HTERT RPE-1 (cell line): ENCODE measurements around the gene CALHM5.
"Not testable (repeated sequence)": the region's sequence is repeated elsewhere in the genome, so short reads cannot be mapped to it uniquely, and the experiment has no call there.

Experiments
- in situ Hi-C: fragments of 300-500 bp; cut with MboI; formaldehyde crosslinking; loops from 4 replicates; pipeline ENCODE4 v1.14.3; 2020; ENCODE audit warnings: low sequenced_read_pairs

The CALHM5 gene

DNA sequence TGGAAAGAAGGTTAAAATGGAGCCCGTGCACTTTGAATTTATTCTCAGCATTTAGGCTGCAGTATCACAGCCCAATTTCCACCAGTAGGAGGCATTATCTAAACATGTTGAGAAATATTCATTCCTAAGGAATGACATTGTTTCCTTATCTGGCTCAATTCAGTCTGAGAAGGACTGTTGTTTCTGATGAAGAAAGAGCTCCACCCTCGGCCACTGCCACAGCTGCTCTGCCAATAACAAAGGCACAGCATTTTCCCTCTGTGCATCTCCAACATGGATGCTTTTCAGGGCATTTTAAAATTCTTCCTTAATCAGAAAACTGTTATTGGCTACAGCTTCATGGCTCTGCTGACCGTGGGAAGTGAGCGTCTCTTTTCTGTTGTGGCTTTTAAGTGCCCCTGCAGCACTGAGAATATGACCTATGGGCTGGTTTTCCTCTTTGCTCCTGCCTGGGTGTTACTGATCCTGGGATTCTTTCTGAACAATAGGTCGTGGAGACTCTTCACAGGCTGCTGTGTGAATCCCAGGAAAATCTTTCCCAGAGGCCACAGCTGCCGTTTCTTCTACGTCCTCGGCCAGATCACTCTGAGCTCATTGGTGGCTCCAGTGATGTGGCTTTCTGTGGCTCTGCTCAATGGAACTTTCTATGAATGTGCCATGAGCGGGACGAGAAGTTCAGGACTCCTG, at the start of gene CALHM5:
CALHM5 (plus strand) TSS at position 216 of the 687 bp plus-strand sequence; CDS start at position 274, 58 bp downstream.
- in situ Hi-C loops = no loop called here

DNA sequence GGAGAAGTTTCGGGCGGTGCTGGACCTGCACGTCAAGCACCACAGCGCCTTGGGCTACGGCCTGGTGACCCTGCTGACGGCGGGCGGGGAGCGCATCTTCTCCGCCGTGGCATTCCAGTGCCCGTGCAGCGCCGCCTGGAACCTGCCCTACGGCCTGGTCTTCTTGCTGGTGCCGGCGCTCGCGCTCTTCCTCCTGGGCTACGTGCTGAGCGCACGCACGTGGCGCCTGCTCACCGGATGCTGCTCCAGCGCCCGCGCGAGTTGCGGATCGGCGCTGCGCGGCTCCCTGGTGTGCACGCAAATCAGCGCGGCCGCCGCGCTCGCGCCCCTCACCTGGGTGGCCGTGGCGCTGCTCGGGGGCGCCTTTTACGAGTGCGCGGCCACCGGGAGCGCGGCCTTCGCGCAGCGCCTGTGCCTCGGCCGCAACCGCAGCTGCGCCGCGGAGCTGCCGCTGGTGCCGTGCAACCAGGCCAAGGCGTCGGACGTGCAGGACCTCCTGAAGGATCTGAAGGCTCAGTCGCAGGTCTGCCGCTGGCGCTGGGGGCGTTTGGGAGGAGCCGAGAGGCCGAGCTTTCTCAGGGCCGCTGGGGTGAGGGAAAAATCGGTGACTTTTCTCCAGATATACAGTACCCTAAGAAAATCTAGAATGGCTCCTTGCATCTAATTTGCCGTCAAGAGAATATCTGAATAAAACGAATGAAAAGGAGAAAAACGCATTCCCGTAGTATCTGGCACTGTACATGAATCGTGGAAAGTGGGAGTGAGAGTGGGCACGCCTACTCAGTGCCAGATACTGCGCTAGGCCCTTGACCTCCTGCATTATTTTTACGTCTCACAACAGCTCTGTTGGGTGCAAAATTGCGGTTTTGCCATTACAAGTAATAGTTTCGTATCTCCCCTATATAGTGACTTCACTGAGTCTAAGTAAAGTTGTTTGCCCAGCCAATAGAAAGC, 49.2 kb upstream of the CALHM5 start:
- in situ Hi-C loops = no loop called here

DNA sequence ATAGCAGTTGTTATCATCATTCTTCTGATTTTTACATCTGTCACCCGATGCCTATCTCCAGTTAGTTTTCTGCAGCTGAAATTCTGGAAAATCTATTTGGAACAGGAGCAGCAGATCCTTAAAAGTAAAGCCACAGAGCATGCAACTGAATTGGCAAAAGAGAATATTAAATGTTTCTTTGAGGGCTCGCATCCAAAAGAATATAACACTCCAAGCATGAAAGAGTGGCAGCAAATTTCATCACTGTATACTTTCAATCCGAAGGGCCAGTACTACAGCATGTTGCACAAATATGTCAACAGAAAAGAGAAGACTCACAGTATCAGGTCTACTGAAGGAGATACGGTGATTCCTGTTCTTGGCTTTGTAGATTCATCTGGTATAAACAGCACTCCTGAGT, 48.1 kb upstream of the CALHM5 start:
- in situ Hi-C loops = no loop called here

- in situ Hi-C loops = no loop called here
Measured at GRCh38 chr6:116465246-116465645, 46.2 kb upstream of the CALHM5 start.

- in situ Hi-C loops = no loop called here
Measured at GRCh38 chr6:116467096-116467495, 44.3 kb upstream of the CALHM5 start.

DNA sequence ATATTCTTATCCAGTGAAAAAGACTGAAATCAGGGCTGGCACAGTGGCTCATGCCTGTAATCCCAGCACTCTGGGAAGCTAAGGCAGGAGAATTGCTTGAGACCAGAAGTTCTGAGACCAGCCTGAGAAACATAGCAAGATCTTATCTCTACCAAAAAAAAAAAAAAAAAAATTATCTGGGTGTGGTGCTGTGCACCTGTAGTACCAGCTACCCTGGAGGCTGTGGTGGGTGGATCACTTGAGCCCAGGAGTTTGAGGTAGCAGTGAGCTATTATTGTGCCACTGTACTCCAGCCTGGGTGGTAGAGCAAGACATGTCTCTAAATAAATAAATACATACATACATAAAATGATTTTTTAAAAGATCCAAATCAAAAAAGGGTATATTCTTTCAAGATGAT, 43.9 kb upstream of the CALHM5 start:
- in situ Hi-C loops = no loop called here

DNA sequence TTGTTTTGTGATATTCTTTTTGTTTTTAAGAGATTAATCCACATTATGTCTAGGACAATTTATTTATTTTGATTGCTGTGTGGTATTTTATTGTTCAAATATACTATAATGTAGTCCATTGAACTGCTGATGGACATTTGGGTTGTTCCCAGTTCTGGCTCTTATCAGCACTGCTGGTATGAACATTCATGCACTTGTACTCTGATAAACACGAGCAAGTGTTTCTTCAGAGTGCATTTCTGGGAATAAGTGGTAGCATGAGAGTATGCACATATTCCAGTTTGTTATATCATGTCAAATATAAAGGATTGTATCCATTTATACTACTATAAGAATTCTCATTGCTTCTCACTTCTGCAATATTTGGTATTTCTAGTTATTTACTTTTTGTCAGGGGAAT, 43.1 kb upstream of the CALHM5 start:
- in situ Hi-C loops = no loop called here

DNA sequence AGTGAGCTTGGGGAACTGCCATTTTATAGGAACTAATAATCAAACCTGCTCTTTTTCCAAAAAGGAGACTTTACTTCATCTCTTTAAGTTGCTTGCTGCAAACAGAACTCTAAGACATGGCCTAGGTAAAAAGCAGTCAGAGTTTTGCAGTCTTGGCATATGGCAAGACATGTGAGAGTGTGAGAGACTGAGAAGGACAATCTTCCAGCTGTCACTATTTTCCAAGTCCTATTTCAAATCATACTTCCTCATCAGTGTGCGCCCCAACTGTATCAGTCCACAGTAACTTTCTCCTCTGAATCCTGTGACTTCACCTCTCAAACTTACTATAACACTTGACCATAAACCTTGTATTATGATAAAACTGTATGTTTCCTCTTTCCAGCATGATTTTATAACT, 39.9 kb upstream of the CALHM5 start:
- in situ Hi-C loops = no loop called here

DNA sequence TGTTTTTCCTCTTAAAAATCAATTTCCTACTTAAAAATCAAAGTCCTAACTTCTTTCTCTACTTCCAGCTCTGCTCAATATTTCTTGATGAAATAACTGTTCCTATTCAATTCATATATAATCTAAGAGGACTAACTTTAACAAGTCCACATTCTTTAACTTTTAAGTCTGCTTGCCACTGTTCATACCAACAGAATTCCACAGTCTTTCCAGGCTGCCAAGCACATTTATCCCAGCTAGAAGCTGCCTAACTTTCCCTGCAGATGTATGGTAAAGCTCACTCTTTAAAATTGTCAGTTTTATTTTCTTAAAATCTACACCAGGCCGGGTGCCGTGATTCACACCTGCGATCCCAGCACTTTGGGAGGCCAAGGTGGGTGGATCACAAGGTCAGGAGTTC, 38.7 kb upstream of the CALHM5 start:
- in situ Hi-C loops = no loop called here

DNA sequence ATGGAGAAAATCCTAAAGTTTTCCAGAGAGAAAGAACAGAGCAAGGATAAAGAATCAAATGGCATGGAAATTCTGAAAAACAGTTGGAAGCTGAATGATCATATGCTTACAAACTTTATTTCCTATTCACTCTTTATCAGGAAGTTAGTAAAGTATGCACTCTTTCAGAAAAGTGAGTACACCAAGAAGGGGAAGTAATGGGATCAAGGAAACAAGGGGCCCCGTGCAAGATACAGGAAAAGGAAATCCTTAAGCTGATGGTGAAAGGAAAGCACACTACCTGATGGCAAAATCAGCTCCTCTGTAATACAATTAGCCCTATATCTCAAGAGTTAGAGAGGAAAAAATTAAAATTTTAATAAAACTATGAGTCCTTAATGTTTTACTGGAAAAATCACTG, 36.3 kb upstream of the CALHM5 start:
- in situ Hi-C loops = no loop called here

GRCh38 chr6:116476002-116476678, 35.3 kb upstream of the CALHM5 start:
- in situ Hi-C loops = no loop called here

DNA sequence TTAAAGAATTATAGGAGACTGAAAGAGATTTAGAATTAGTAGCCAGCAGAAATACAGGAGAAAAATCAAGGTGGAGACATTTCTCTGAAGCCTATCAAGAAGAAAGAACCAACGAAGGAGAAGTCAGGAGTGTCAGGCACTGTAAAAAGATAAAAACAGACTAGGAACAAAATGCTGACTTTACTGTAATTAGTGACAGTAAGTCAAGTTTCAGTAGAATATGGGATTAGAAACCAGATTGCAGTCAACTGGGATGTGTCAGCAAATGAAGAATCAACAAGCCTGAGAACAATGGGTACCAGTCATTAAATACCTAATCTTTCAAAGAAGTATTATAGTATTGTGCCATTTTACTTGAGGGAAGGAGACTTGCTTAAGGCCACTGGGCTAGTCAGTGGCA, 28.7 kb upstream of the CALHM5 start:
- in situ Hi-C loops = no loop called here

- in situ Hi-C loops = no loop called here
Measured at GRCh38 chr6:116483616-116484015, 27.8 kb upstream of the CALHM5 start.

DNA sequence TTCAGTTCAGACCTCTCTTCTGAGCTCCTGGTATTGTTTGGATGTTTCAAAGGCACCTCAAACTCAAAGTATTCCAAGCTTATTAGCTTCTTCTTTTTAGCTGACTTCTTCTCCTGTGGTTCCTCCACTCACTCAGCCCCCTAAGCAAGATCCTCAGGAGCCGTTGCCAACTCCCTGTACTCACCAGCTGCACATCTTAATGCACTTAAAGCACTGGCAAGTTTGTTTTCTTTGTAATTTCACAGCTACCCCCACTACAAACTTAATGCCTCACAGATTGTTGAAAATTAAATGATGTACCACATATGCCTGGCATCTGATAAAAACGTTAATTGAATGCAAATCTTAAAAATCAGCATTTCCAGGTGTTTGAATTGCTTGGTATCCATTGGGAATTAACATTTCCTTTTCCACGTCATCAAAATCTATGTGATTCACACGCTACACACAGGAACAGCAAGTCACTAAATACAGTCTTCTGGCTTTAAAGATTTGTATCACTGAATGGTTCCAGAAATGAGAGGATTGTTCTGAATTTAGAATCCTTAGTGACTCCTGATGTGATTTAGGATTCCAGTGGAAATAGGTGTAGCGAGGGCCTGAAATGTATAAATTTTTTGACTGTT, 25.8 kb upstream of the CALHM5 start:
- in situ Hi-C loops = no loop called here

GRCh38 chr6:116491610-116492330, 19.7 kb upstream of the CALHM5 start:
- in situ Hi-C loops = no loop called here

GRCh38 chr6:116492331-116493067, 18.9 kb upstream of the CALHM5 start:
- in situ Hi-C loops = no loop called here

DNA sequence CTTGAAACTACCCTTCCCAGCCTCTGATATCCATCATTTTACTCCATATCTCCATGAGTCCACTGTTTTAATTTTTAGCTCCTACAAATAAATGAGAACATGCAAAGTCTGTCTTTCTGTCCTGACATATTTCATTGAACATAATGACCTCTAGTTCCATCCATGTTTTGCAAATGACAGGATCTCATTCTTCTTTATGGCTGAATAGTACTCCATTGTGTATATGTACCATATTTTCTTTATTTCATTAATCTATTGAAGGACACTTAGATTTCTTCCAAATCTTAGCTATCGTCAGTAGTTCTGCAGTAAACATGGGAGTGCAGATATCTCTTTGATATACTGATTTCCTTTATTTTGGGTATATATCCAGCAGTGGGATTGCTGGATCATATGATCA, 16.3 kb upstream of the CALHM5 start:
- in situ Hi-C loops = not testable (repeated sequence)

GRCh38 chr6:116497113-116497676, 14.2 kb upstream of the CALHM5 start:
- in situ Hi-C loops = no loop called here

- in situ Hi-C loops = no loop called here
Measured at GRCh38 chr6:116500969-116501433, 10.4 kb upstream of the CALHM5 start.
